ENCODE results near the gene ZFPM1. TPM values are rescaled to one million over a fixed set of nuclear protein-coding genes. Genes with fewer than 3 reads are reported as not detected.

Gene ZFPM1
- total RNA-seq, 4 donors from 2014 or later = 0.31 to 0.71 (median 0.56) TPM

GRCh38 chr16:88416686-88417085 is 36.4 kb upstream of the ZFPM1 start:
- Histone ChIP-seq H3K4me3 (no peak overlapping the region), H3K4me1 (no peaks in the 10 kb centered on the region), H3K27ac (no peak overlapping the region), H3K27me3 (peaks cover 0 to 3% (median 0%) of the 10 kb centered on the region in 3 donors), H3K36me3 (no peaks in the 10 kb centered on the region), H3K9me3 (no peaks in the 10 kb centered on the region)
- intact Hi-C loops (cut with DNase I; ENCODE audit: low total_unique reads) = no loop called here
- no peak for DNase-seq
- in situ Hi-C loops (cut with MboI; ENCODE audit: low sequenced_read_pairs in 4 of 4) = loop anchor here in 2 of 4 donors (25.0 kb wide), 1 partner anchor 229 kb away; no protein-coding TSS in a partner anchor
- no peak for TF ChIP-seq CTCF (IDR thresholded peaks at IDR 0.05 in 4 of 5, conservative IDR thresholded peaks at IDR 0.05 in 1 of 5)
- no peak for TF ChIP-seq POLR2A (IDR thresholded peaks at IDR 0.05)
- ATAC-seq = no peak

- H3K4me1 ChIP-seq = no peaks in the 10 kb centered on the region
- no peak for ATAC-seq
- H3K27ac ChIP-seq = no peak overlapping the region
- intact Hi-C loops (cut with DNase I; ENCODE audit: low total_unique reads) (no loop called here), in situ Hi-C loops (cut with MboI; ENCODE audit: low sequenced_read_pairs in 4 of 4) (loop anchor here in 2 of 4 donors (25.0 kb wide), 1 partner anchor 231 kb away; no protein-coding TSS in a partner anchor)
- DNase-seq = no peak
- no peaks in the 10 kb centered on the region for H3K36me3 ChIP-seq
- H3K4me3 ChIP-seq = no peak overlapping the region
- H3K27me3 ChIP-seq = peaks cover 0 to 3% (median 0%) of the 10 kb centered on the region in 3 donors
- H3K9me3 ChIP-seq = no peaks in the 10 kb centered on the region
- TF ChIP-seq CTCF (IDR thresholded peaks at IDR 0.05 in 4 of 5, conservative IDR thresholded peaks at IDR 0.05 in 1 of 5) (no peak), POLR2A (IDR thresholded peaks at IDR 0.05) (no peak)
Measured at GRCh38 chr16:88417684-88418476, 35.2 kb upstream of the ZFPM1 start.

- no peak for DNase-seq
- H3K36me3 ChIP-seq = no peaks in the 10 kb centered on the region
- ATAC-seq = no peak
- in situ Hi-C loops (cut with MboI; ENCODE audit: low sequenced_read_pairs in 4 of 4) (loop anchor here in 2 of 4 donors (25.0 kb wide), 1 partner anchor 232 kb away; no protein-coding TSS in a partner anchor), intact Hi-C loops (cut with DNase I; ENCODE audit: low total_unique reads) (no loop called here)
- no peaks in the 10 kb centered on the region for H3K9me3 ChIP-seq
- no peak overlapping the region for H3K4me3 ChIP-seq
- peaks cover 0 to 3% (median 0%) of the 10 kb centered on the region in 3 donors for H3K27me3 ChIP-seq
- no peak overlapping the region for H3K27ac ChIP-seq
- no peak for TF ChIP-seq POLR2A (IDR thresholded peaks at IDR 0.05)
- TF ChIP-seq CTCF (IDR thresholded peaks at IDR 0.05 in 4 of 5, conservative IDR thresholded peaks at IDR 0.05 in 1 of 5) = no peak
- H3K4me1 ChIP-seq = no peaks in the 10 kb centered on the region
Measured at GRCh38 chr16:88418869-88419268, 34.2 kb upstream of the ZFPM1 start.

- no peaks in the 10 kb centered on the region for H3K9me3 ChIP-seq
- H3K4me3 ChIP-seq = no peak overlapping the region
- TF ChIP-seq CTCF (IDR thresholded peaks at IDR 0.05 in 4 of 5, conservative IDR thresholded peaks at IDR 0.05 in 1 of 5) (no peak), POLR2A (IDR thresholded peaks at IDR 0.05) (no peak)
- in situ Hi-C loops (cut with MboI; ENCODE audit: low sequenced_read_pairs in 4 of 4) = loop anchor here in 2 of 4 donors (25.0 kb wide), 1 partner anchor 232 kb away; no protein-coding TSS in a partner anchor
- no peak overlapping the region for H3K27ac ChIP-seq
- H3K4me1 ChIP-seq = peaks cover 0 to 3% of the 10 kb centered on the region in 2 donors
- DNase-seq (no peak), ATAC-seq (no peak)
- no peaks in the 10 kb centered on the region for H3K36me3 ChIP-seq
- intact Hi-C loops (cut with DNase I; ENCODE audit: low total_unique reads) = no loop called here
- H3K27me3 ChIP-seq = peaks cover 0 to 3% (median 0%) of the 10 kb centered on the region in 3 donors
Measured at GRCh38 chr16:88419790-88420189, 33.3 kb upstream of the ZFPM1 start.
